ENCODE measurements around the gene FGF8. TPM values are rescaled to one million over a fixed set of nuclear protein-coding genes. Genes with fewer than 3 reads are reported as not detected.
A peak's percentile ranks its signal among the peaks of the same experiment; 100 is the strongest.
"Not testable (repeated sequence)": the region's sequence is repeated elsewhere in the genome, so short reads cannot be mapped to it uniquely, and the experiment has no call there.

Gene FGF8
- not detected for total RNA-seq
- long read RNA-seq: 0 reads

- intact Hi-C loops (cut with DNase I): loop anchor here (5.0 to 10.0 kb wide), 3 partner anchors 173 to 563 kb away; no protein-coding TSS in a partner anchor
- no peak for ATAC-seq
- no peak for DNase-seq
Measured at GRCh38 chr10:101775273-101776160, at the start of gene FGF8. TSS of gene FGF8 (minus strand) at chr10:101776114. CDS start at chr10:101775900, 214 bp downstream.

GRCh38 chr10:101824736-101825135, 48.8 kb upstream of the FGF8 start:
- intact Hi-C loops (cut with DNase I): no loop called here
- no peak for DNase-seq
- no peak for ATAC-seq

GRCh38 chr10:101818872-101819633, 43.1 kb upstream of the FGF8 start:
- DNase-seq: no peak
- intact Hi-C loops (cut with DNase I): no loop called here
- peak in 1 of 2 donors; percentile 7 for ATAC-seq

GRCh38 chr10:101818119-101818871, 42.4 kb upstream of the FGF8 start, which contains the start of gene OGA:
TSS of gene OGA (minus strand) at chr10:101818444. CDS start at chr10:101818022, 422 bp downstream.
- peak; percentile 95 to 96 for ATAC-seq
- intact Hi-C loops (cut with DNase I): no loop called here

GRCh38 chr10:101817337-101818118, 41.6 kb upstream of the FGF8 start:
- DNase-seq: peak; percentile 92
- intact Hi-C loops (cut with DNase I): no loop called here
- ATAC-seq: peak; percentile 42 to 71

More at GRCh38 chr10:101818119-101818871, 42.4 kb upstream of the FGF8 start, which contains the start of gene OGA:
- peak; percentile 99 for DNase-seq

- no peak for ATAC-seq
- intact Hi-C loops (cut with DNase I): no loop called here
- DNase-seq: no peak
Measured at GRCh38 chr10:101816913-101817336, 41.0 kb upstream of the FGF8 start.

- intact Hi-C loops (cut with DNase I): no loop called here
- ATAC-seq (no peak), DNase-seq (no peak)
Measured at GRCh38 chr10:101816376-101816775, 40.5 kb upstream of the FGF8 start.

- ATAC-seq (no peak), DNase-seq (no peak)
- intact Hi-C loops (cut with DNase I): no loop called here
Measured at GRCh38 chr10:101814466-101815071, 38.7 kb upstream of the FGF8 start.

GRCh38 chr10:101812606-101813005, 36.7 kb upstream of the FGF8 start:
- no peak for DNase-seq
- intact Hi-C loops (cut with DNase I): no loop called here
- no peak for ATAC-seq

- DNase-seq (no peak), ATAC-seq (no peak)
- intact Hi-C loops (cut with DNase I): no loop called here
Measured at GRCh38 chr10:101807158-101807557, 31.2 kb upstream of the FGF8 start.

- DNase-seq: no peak
- intact Hi-C loops (cut with DNase I): no loop called here
- no peak for ATAC-seq
Measured at GRCh38 chr10:101803511-101803910, 27.6 kb upstream of the FGF8 start.

- DNase-seq (no peak), ATAC-seq (peak in 1 of 2 donors; percentile 26)
- intact Hi-C loops (cut with DNase I): no loop called here
Measured at GRCh38 chr10:101797403-101798059, 21.6 kb upstream of the FGF8 start.

GRCh38 chr10:101793526-101793925, 17.6 kb upstream of the FGF8 start:
- intact Hi-C loops (cut with DNase I): no loop called here
- ATAC-seq (no peak), DNase-seq (no peak)

- ATAC-seq (no peak), DNase-seq (no peak)
- intact Hi-C loops (cut with DNase I): no loop called here
Measured at GRCh38 chr10:101789686-101790085, 13.8 kb upstream of the FGF8 start.

- DNase-seq; intact Hi-C loops (cut with DNase I); ATAC-seq: not testable (repeated sequence)
Measured at GRCh38 chr10:101789231-101789630, 13.3 kb upstream of the FGF8 start.

- intact Hi-C loops (cut with DNase I): no loop called here
- no peak for DNase-seq
- ATAC-seq: no peak
Measured at GRCh38 chr10:101785801-101786200, 9.9 kb upstream of the FGF8 start.

GRCh38 chr10:101784558-101784957, 8.6 kb upstream of the FGF8 start:
- ATAC-seq: no peak
- DNase-seq: no peak
- intact Hi-C loops (cut with DNase I): no loop called here

GRCh38 chr10:101783736-101784118, 7.8 kb upstream of the FGF8 start:
- no peak for DNase-seq
- ATAC-seq: no peak
- intact Hi-C loops (cut with DNase I): no loop called here
